Right atrium auricular region (tissue), 2 donors: ENCODE measurements around the gene RADX. TPM values are rescaled to one million over a fixed set of nuclear protein-coding genes. Genes with fewer than 3 reads are reported as not detected.
"Not testable (repeated sequence)": the region's sequence is repeated elsewhere in the genome, so short reads cannot be mapped to it uniquely, and the experiment has no call there.

ENCODE experiments used
- DNase-seq: peaks from one replicate; pipeline ENCODE4 v3.0.0-alpha.2; 2019; ENCODE audit warnings: low spot score
- H3K27ac ChIP-seq, 2 donors: fragments of 200-600 bp; sonication (generic); 1 replicate in 1 of 2; 2 replicates in 1 of 2; pipeline ENCODE4 v1.5.1; 2016 to 2019
- H3K27me3 ChIP-seq, 2 donors: fragments of 200-600 bp; sonication (generic); one replicate each; pipeline versions ENCODE4 v1.5.1 to v1.6.0; 2017 to 2019
- H3K36me3 ChIP-seq: fragments of 200-600 bp; sonication (generic); one replicate; pipeline ENCODE4 v1.5.1; 2016
- H3K4me1 ChIP-seq, 2 donors: fragments of 200-600 bp; sonication (generic); one replicate each; pipeline versions ENCODE4 v1.5.1 to v1.6.0; 2017 to 2019
- H3K4me3 ChIP-seq, 2 donors: fragments of 200-600 bp; sonication (generic); 1 replicate in 1 of 2; 2 replicates in 1 of 2; pipeline ENCODE4 v1.5.1; 2017 to 2019; ENCODE audit warnings: mild to moderate bottlenecking in 1 of 2, moderate library complexity in 1 of 2
- H3K9me3 ChIP-seq, 2 donors: fragments of 200-600 bp; sonication (generic); one replicate each; pipeline ENCODE4 v1.5.1; 2019
- total RNA-seq, 2 donors: library from RNA; depleted of rRNA; stranded (reverse); fragments of >200 nt; gene quantifications; one replicate each; pipeline ENCODE4 v1.1.0, GENCODE V29; 2016
- TF ChIP-seq, protein P1 (sequence below), 2 donors: fragments of 200-600 bp; sonication (generic); IDR thresholded peaks; one replicate each; pipeline ENCODE4 v1.5.1; 2019; ENCODE audit warnings: antibody characterized with exemption in 2 of 2

The RADX gene
- total RNA-seq, 2 donors from 2014 or later = 0.67 to 1.8 TPM

GRCh38 chrX:106649523-106650428, 38.0 kb downstream of the RADX start:
- TF ChIP-seq, protein P1, sequence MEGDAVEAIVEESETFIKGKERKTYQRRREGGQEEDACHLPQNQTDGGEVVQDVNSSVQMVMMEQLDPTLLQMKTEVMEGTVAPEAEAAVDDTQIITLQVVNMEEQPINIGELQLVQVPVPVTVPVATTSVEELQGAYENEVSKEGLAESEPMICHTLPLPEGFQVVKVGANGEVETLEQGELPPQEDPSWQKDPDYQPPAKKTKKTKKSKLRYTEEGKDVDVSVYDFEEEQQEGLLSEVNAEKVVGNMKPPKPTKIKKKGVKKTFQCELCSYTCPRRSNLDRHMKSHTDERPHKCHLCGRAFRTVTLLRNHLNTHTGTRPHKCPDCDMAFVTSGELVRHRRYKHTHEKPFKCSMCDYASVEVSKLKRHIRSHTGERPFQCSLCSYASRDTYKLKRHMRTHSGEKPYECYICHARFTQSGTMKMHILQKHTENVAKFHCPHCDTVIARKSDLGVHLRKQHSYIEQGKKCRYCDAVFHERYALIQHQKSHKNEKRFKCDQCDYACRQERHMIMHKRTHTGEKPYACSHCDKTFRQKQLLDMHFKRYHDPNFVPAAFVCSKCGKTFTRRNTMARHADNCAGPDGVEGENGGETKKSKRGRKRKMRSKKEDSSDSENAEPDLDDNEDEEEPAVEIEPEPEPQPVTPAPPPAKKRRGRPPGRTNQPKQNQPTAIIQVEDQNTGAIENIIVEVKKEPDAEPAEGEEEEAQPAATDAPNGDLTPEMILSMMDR (IDR thresholded peaks at IDR 0.05) = no peak
- no peak for DNase-seq
- H3K4me3 ChIP-seq = no peak overlapping the region

GRCh38 chrX:106653625-106654024, 41.8 kb downstream of the RADX start:
- not testable (repeated sequence) for H3K27ac ChIP-seq, H3K9me3 ChIP-seq, H3K4me3 ChIP-seq

More at GRCh38 chrX:106649523-106650428, 38.0 kb downstream of the RADX start:
- no peak overlapping the region for H3K27ac ChIP-seq
- no peaks in the 10 kb centered on the region for H3K27me3 ChIP-seq
- H3K36me3 ChIP-seq = no peaks in the 10 kb centered on the region
- no peaks in the 10 kb centered on the region for H3K4me1 ChIP-seq
- H3K9me3 ChIP-seq = no peaks in the 10 kb centered on the region

GRCh38 chrX:106670631-106671030, 58.9 kb downstream of the RADX start:
- Histone ChIP-seq H3K4me3 (no peak overlapping the region), H3K9me3 (no peaks in the 10 kb centered on the region), H3K36me3 (no peaks in the 10 kb centered on the region), H3K27me3 (no peaks in the 10 kb centered on the region), H3K27ac (no peak overlapping the region), H3K4me1 (no peaks in the 10 kb centered on the region)
- TF ChIP-seq, protein P1 (IDR thresholded peaks at IDR 0.05) = no peak
- no peak for DNase-seq

More at GRCh38 chrX:106653625-106654024, 41.8 kb downstream of the RADX start:
- DNase-seq, H3K4me1 ChIP-seq, H3K36me3 ChIP-seq, H3K27me3 ChIP-seq: not testable (repeated sequence)

DNA sequence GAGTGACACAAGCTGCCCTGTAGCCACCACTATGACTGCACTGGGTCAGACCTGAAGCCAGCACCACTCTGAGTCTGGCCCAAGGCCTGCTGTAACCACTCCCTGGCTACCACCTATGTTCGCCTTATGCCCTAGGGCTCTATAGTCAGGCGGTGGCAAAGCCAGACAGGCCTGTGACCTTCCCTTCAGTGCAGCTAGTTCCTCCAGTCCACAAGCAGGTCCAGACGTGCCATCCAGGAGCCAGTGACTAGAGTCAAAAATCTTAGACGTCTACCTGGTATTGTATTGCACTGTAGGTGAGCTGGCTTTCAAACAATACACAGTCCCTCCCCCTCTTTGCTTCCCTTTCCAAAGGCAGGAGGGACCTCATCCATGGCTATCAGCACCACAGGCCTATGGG, 60.7 kb downstream of the RADX start:
- Histone ChIP-seq H3K36me3 (no peaks in the 10 kb centered on the region), H3K4me1 (no peaks in the 10 kb centered on the region), H3K4me3 (no peak overlapping the region), H3K27me3 (no peaks in the 10 kb centered on the region), H3K9me3 (no peaks in the 10 kb centered on the region), H3K27ac (no peak overlapping the region)
- no peak for DNase-seq
- TF ChIP-seq, protein P1 (IDR thresholded peaks at IDR 0.05) = no peak

DNA sequence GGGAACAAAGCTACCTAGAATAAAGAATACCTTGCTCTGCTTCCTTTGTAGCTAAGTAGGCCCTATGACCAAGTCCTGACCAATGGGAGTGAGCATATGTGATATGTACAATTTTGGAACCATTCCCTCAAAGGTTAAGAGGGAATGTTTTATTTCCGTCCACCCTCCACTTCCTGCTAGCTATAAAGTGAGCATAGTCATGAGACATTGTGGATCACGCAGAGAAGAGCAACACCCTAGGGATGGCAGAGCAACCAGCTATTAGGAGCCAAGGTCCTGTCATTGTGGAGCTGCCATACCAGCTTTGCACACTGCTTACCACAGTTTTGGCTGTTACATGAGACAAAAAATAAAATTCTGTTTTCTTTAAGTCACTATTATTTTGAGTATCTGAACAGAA, 68.9 kb downstream of the RADX start:
- TF ChIP-seq, protein P1 (IDR thresholded peaks at IDR 0.05) = no peak
- Histone ChIP-seq H3K27me3 (no peaks in the 10 kb centered on the region), H3K4me3 (no peak overlapping the region)

DNA sequence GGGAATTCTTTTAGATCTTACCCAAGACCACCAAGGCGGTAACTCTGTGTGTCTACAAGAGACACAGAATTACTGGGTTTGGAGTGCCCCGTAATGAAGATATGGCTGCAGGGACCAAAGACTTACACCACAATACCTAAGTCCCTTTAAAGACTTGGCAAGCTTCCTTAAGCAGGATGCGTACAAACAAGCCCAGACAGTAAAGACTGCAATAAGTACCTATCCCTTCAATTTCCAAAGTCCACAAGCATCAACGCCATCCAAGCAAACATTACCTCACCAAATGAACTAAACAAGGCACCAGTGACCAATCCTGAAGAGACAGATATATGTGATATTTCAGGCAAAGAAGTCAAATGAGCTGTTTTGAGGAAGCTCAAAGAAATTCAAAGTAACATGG, 72.4 kb downstream of the RADX start:
- TF ChIP-seq, protein P1 (IDR thresholded peaks at IDR 0.05) = no peak
- Histone ChIP-seq H3K4me1 (no peaks in the 10 kb centered on the region), H3K36me3 (no peaks in the 10 kb centered on the region), H3K27me3 (no peaks in the 10 kb centered on the region), H3K4me3 (no peak overlapping the region), H3K27ac (no peak overlapping the region), H3K9me3 (no peaks in the 10 kb centered on the region)
- DNase-seq = no peak

More for the DNA sequence above, 68.9 kb downstream of the RADX start:
- H3K4me1 ChIP-seq = no peaks in the 10 kb centered on the region
- no peaks in the 10 kb centered on the region for H3K36me3 ChIP-seq
- no peak overlapping the region for H3K27ac ChIP-seq
- no peak for DNase-seq
- H3K9me3 ChIP-seq = no peaks in the 10 kb centered on the region
